GM12864 (cell line): ENCODE results near the gene CYP4X1.
"Not testable (repeated sequence)": the region's sequence is repeated elsewhere in the genome, so short reads cannot be mapped to it uniquely, and the experiment has no call there.

Experiments used
- DNase-seq: peaks from one replicate; pipeline ENCODE4 v3.0.0-alpha.2; 2011; ENCODE audit warnings: low read depth
- H3K4me3 ChIP-seq: 2 replicates; pipeline ENCODE4 v1.5.1; 2011; ENCODE audit warnings: mild to moderate bottlenecking, low read depth, low read length, control low read depth
- TF ChIP-seq, protein P1 (sequence below): IDR thresholded peaks from 2 replicates; pipeline ENCODE4 v1.5.1; 2011; ENCODE audit warnings: low read depth, mild to moderate bottlenecking, moderate library complexity, low read length, control low read depth, inconsistent platforms; ENCODE audit errors: missing control alignments

The CYP4X1 gene, protein sequence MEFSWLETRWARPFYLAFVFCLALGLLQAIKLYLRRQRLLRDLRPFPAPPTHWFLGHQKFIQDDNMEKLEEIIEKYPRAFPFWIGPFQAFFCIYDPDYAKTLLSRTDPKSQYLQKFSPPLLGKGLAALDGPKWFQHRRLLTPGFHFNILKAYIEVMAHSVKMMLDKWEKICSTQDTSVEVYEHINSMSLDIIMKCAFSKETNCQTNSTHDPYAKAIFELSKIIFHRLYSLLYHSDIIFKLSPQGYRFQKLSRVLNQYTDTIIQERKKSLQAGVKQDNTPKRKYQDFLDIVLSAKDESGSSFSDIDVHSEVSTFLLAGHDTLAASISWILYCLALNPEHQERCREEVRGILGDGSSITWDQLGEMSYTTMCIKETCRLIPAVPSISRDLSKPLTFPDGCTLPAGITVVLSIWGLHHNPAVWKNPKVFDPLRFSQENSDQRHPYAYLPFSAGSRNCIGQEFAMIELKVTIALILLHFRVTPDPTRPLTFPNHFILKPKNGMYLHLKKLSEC

DNA sequence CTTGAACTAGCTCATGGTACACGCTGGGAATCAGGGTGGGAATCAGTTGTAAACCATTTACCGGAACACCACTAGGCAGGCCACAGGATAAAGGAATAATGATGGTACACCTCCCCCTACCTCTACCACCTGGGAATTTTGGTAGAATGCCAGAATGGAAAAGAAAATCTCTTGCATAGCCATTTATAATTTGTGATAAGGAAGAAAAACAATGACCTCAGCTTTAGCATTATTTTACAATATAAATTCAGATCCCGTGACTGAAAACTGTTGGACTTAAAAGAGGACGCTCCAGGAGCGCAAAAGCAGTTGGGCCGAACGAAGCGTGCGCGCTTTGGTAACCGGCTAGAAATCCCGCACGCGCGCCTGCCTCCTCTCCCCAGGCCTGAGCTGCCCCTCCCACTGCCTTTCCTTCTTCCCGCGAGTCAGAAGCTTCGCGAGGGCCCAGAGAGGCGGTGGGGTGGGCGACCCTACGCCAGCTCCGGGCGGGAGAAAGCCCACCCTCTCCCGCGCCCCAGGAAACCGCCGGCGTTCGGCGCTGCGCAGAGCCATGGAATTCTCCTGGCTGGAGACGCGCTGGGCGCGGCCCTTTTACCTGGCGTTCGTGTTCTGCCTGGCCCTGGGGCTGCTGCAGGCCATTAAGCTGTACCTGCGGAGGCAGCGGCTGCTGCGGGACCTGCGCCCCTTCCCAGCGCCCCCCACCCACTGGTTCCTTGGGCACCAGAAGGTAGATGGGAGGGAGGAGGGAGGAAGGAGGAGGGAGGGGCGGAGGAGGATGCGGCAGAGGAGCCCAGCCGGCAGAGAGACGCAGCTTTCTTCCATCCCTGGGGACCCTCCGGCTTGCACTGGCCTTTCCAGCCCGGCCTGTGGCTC lies at the start of gene CYP4X1:
Gene CYP4X1 (plus strand): TSS at position 402 of the 873 bp plus-strand sequence. CDS start 149 bp downstream, at position 551.
- no peak for DNase-seq
- H3K4me3 ChIP-seq = no peak within 1 kb of the TSS
- TF ChIP-seq, protein P1, sequence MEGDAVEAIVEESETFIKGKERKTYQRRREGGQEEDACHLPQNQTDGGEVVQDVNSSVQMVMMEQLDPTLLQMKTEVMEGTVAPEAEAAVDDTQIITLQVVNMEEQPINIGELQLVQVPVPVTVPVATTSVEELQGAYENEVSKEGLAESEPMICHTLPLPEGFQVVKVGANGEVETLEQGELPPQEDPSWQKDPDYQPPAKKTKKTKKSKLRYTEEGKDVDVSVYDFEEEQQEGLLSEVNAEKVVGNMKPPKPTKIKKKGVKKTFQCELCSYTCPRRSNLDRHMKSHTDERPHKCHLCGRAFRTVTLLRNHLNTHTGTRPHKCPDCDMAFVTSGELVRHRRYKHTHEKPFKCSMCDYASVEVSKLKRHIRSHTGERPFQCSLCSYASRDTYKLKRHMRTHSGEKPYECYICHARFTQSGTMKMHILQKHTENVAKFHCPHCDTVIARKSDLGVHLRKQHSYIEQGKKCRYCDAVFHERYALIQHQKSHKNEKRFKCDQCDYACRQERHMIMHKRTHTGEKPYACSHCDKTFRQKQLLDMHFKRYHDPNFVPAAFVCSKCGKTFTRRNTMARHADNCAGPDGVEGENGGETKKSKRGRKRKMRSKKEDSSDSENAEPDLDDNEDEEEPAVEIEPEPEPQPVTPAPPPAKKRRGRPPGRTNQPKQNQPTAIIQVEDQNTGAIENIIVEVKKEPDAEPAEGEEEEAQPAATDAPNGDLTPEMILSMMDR = no peak

DNA sequence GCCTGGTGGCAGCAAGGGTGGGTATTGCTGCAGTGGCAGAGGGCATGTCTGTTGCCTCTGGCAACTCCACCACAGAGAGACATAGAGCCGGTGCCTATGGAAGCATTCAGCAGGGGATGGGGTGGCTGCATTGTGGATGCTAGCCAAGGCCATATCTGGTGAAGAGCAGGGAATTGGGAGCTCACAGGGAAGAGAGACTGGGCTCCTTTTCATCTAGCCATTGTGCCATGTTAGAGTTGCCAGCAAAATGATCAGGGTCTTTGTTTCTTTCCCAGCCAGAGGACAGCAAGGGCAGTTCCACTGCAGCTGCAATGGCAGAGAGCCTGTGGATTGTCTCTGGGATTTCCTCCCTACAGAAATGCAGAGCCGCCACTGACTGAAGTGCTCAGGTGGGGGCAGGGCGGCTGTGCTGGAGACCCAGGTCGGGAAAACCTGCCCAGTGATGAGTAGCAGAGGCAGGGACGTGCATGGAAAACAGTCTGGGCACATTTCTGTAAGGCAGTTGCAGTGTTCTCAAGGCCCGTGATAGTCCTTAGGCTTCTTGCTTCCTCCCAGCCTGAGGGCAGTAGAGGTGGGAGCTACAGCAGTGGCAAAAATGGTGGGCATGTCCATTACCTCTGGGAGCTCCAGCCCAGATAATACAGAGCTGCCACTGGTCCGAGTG lies 40.2 kb upstream of the CYP4X1 start:
- TF ChIP-seq, protein P1 = no peak
- no peak for DNase-seq
- H3K4me3 ChIP-seq = no peak overlapping the region

DNA sequence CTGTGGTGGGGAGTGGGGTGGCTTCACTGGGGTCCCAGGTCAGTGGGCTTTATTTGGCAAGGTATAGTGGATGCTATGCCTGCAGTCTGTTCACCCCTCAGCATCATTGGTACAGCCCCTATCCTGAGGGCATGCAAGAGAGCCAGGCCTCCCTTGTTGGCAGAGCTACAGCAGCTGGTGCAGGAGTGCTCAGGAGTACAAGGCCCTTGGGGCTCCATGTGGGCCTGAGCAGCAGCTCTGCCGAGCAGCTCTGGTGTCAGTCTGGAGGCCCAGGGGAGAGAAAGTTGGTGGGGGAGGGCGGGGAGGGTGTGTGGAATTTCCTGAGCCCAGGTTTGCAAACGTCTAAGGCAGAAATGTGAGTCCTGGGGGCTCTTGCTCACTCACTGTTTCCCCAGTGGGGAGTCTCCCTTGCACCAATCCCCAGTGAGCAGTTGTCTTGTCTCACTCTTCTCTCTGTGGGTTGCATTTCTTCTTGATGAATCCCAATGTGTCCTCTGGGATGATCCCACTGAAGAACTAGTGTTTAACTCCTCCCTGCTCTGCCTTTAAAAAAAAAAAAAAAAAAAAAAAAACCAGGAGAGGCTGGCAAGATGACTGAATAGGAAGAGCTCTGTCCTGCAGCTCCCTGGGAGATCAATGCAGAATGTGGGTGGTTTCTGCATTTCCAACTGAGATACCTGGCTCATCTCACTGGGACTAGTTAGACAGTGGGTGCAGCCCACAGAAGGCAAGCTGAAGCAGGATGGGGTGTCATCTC lies 39.5 kb upstream of the CYP4X1 start:
- no peak for DNase-seq
- H3K4me3 ChIP-seq = no peak overlapping the region
- TF ChIP-seq, protein P1 = no peak

DNA sequence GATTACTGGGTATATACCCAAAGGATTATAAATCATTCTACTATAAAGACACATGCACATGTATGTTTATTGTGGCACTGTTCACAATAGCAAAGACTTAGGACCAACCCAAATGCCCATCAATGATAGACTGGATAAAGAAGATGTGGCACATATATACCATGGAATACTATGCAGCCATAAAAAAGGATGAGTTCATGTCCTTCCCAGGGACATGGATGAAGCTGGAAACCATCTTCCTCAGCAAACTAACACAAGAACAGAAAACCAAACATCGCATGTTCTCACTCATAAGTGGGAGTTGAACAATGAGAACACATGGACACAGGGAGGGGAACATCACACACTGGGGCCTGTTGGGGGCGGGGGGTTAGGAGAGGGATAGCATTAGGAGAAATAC lies 32.9 kb upstream of the CYP4X1 start:
- not testable (repeated sequence) for H3K4me3 ChIP-seq, DNase-seq

DNA sequence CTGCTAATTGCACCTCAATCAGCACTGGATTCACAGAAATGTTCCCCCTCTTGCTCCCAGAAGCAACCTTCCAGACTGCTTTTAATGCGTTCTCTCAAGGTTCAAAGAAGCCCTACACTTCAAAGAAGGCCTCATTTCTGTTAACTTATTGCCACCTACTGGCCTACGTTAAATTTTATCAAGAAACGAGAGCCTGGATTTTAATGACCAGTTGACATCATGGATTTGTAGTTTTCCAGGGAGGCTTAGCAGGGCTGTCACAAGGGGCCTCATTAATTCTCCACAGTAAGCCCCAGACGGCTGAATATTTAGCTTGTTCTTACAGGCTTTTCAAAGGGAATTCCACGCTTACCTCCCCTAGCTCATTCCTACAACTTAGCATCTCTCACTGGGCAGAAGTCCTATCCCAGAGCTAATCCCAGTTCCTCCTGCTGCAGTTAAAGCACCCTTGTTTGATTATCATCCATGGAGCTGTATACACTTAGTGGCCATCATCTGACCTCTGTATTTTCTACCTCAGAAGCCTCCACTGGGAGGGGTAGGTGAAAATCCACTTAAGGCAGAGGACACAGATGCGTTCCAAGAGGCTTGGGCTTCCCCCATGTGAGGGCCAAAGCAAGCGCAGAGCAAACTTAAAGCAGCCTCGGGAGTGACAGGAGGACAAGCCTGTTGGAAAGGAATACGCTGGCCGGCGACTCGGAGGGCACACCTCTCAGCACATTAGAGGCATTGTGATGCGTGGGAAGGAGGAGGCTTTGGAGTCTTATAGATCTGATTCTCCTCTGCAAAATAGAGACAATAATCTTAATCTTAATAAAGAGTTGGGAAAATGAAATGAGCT lies 32.2 kb upstream of the CYP4X1 start:
- DNase-seq = no peak
- TF ChIP-seq, protein P1 = no peak
- H3K4me3 ChIP-seq = no peak overlapping the region

DNA sequence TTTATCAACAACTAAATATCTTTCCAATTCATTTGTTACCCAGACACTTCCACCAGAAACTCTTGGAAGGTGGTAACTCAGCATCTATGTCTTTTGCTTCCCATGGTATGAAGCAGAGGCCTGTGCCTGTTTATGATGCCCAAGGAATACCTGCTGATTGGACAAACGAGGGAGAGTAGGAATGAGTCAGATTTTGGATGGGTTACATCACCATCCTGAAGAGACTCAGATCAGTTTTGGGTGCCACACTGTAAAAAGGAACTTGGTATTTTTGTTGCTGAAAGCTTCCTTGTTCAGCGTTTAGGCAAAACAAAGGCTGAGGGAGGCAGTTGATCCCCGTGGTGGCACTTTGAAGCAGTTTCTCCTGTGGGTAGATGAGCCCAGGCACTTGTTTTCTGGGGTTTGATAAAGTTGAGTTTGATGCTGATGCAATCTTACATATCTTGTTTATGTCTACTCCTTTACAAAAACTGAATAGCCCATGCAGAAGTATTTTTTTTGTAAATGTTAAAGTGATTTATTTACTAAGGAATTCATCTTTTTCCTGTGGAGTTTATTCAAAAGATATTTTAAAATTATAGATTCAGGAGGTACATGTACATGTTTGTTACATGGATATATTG lies 26.7 kb upstream of the CYP4X1 start:
- TF ChIP-seq, protein P1 = no peak
- no peak for DNase-seq
- H3K4me3 ChIP-seq = no peak overlapping the region
